HUDEP-2 (cell line): Measurements from ENCODE around the gene KRTAP10-2.
A peak's percentile ranks its signal among the peaks of the same experiment; 100 is the strongest.
"Not testable (repeated sequence)": the region's sequence is repeated elsewhere in the genome, so short reads cannot be mapped to it uniquely, and the experiment has no call there.

Source experiments
- DNase-seq, 76 experiments: peaks; one replicate each; lab custom pipeline; 2025; ENCODE audit not compliant: unreplicated experiment in 76 of 76; lab: John Stamatoyannopoulos, UW

Gene KRTAP10-2

GRCh38 chr21:44583089-44583799 is 31.9 kb upstream of the KRTAP10-2 start:
- DNase-seq: no peak

GRCh38 chr21:44582055-44582454 is 30.8 kb upstream of the KRTAP10-2 start:
- no peak for DNase-seq

GRCh38 chr21:44581158-44581557 is 29.9 kb upstream of the KRTAP10-2 start:
- DNase-seq: no peak

- not testable (repeated sequence) for DNase-seq
Measured at GRCh38 chr21:44580231-44580821, 29.0 kb upstream of the KRTAP10-2 start, which contains the start of gene KRTAP10-5. Gene KRTAP10-5 (minus strand): TSS chr21:44580604. CDS start chr21:44580578, 26 bp downstream.

GRCh38 chr21:44579833-44580144 is 28.5 kb upstream of the KRTAP10-2 start:
- no peak for DNase-seq

GRCh38 chr21:44579056-44579832 is 27.9 kb upstream of the KRTAP10-2 start:
- no peak for DNase-seq

GRCh38 chr21:44578371-44579055 is 27.2 kb upstream of the KRTAP10-2 start:
- no peak for DNase-seq

GRCh38 chr21:44576025-44576420 is 24.7 kb upstream of the KRTAP10-2 start:
- no peak for DNase-seq

- no peak for DNase-seq
Measured at GRCh38 chr21:44575307-44576024, 24.2 kb upstream of the KRTAP10-2 start.

GRCh38 chr21:44574457-44575306 is 23.4 kb upstream of the KRTAP10-2 start:
- DNase-seq: peak in 2 of 76 experiments; percentile 6 to 26

GRCh38 chr21:44573630-44574456 is 22.5 kb upstream of the KRTAP10-2 start, which contains the start of gene KRTAP10-4:
Gene KRTAP10-4 (plus strand): TSS chr21:44573729. CDS start chr21:44573759, 30 bp downstream.
- not testable (repeated sequence) for DNase-seq

- no peak for DNase-seq
Measured at GRCh38 chr21:44572959-44573583, 21.8 kb upstream of the KRTAP10-2 start.

- DNase-seq: no peak
Measured at GRCh38 chr21:44571844-44572782, 20.8 kb upstream of the KRTAP10-2 start.

- DNase-seq: no peak
Measured at GRCh38 chr21:44571296-44571695, 20.0 kb upstream of the KRTAP10-2 start.

GRCh38 chr21:44569861-44570517 is 18.7 kb upstream of the KRTAP10-2 start:
- no peak for DNase-seq
